ENCODE measurements around the gene NXN. TPM values are rescaled to one million over a fixed set of nuclear protein-coding genes. Genes with fewer than 3 reads are reported as not detected.
A peak's percentile ranks its signal among the peaks of the same experiment; 100 is the strongest.

Gene NXN
- total RNA-seq, 1 donor from 2014 or later, result 177 TPM

- DNase-seq, result no peak
- no peak for TF ChIP-seq CTCF (IDR thresholded peaks at IDR 0.05; ENCODE audit: partially characterized antibody, unreplicated experiment)
- peaks cover 8% of the 10 kb centered on the region for H3K9me3 Mint-ChIP-seq (ENCODE audit: unreplicated experiment)
- H3K27ac Mint-ChIP-seq (ENCODE audit: unreplicated experiment), result no peak overlapping the region
- peaks cover 13% of the 10 kb centered on the region for H3K27me3 Mint-ChIP-seq (ENCODE audit: unreplicated experiment)
- peaks cover 10% of the 10 kb centered on the region for H3K4me1 Mint-ChIP-seq (ENCODE audit: low read depth, unreplicated experiment)
- no peaks in the 10 kb centered on the region for H3K36me3 Mint-ChIP-seq (ENCODE audit: unreplicated experiment)
- no peak overlapping the region for H3K4me3 Mint-ChIP-seq (ENCODE audit: unreplicated experiment)
These were observed 44.5 kb upstream of the NXN start for GRCh38 chr17:1024076-1024475.

DNA sequence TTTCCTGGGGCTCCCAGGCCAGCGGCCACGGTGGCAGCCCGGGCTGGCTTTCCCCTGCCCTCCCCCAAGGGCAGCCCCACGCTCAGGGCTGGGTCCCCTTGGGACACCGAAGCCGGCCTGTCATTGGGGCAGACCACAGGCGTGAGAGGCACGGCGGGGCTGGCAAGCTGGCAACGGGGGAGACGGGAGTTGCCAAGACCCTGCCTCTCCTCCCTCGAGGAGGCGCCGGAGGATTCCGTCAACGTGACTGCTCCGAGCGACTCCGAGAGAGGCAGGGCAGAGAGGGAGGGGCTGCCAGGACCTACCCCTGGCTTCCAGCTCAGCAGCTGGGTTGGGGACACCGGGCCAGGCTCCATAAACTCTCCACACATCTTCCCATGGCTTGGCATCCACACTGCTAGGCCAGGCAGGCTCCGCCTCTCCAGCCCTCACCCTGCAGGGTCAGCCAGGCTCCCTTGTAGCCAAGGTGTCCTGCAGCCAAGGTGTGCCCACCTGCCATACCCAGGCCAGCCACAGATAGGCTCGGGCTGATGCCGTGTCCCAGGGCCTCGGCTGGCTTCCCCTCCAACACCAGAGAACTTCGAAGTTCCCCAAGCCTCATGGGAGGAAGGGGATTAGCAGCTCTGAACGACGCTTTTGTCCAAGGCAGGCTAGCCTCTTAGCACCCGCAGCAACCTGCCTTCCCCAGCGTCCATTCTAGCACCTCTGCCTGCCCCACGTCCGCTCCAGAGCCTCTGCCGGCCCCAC is 42.9 kb upstream of the NXN start:
- H3K4me3 Mint-ChIP-seq (ENCODE audit: unreplicated experiment), result no peak overlapping the region
- peaks cover 6% of the 10 kb centered on the region for H3K9me3 Mint-ChIP-seq (ENCODE audit: unreplicated experiment)
- peaks cover 8% of the 10 kb centered on the region for H3K4me1 Mint-ChIP-seq (ENCODE audit: low read depth, unreplicated experiment)
- TF ChIP-seq CTCF (IDR thresholded peaks at IDR 0.05; ENCODE audit: partially characterized antibody, unreplicated experiment), result no peak
- H3K27me3 Mint-ChIP-seq (ENCODE audit: unreplicated experiment), result peaks cover 11% of the 10 kb centered on the region
- no peak for DNase-seq
- H3K27ac Mint-ChIP-seq (ENCODE audit: unreplicated experiment), result no peak overlapping the region
- no peaks in the 10 kb centered on the region for H3K36me3 Mint-ChIP-seq (ENCODE audit: unreplicated experiment)

GRCh38 chr17:1021147-1021546 is 41.6 kb upstream of the NXN start:
- peaks cover 11% of the 10 kb centered on the region for H3K27me3 Mint-ChIP-seq (ENCODE audit: unreplicated experiment)
- H3K4me3 Mint-ChIP-seq (ENCODE audit: unreplicated experiment), result no peak overlapping the region
- no peaks in the 10 kb centered on the region for H3K36me3 Mint-ChIP-seq (ENCODE audit: unreplicated experiment)
- H3K27ac Mint-ChIP-seq (ENCODE audit: unreplicated experiment), result no peak overlapping the region
- DNase-seq, result no peak
- TF ChIP-seq CTCF (IDR thresholded peaks at IDR 0.05; ENCODE audit: partially characterized antibody, unreplicated experiment), result no peak
- H3K9me3 Mint-ChIP-seq (ENCODE audit: unreplicated experiment), result peaks cover 6% of the 10 kb centered on the region
- peaks cover 8% of the 10 kb centered on the region for H3K4me1 Mint-ChIP-seq (ENCODE audit: low read depth, unreplicated experiment)

DNA sequence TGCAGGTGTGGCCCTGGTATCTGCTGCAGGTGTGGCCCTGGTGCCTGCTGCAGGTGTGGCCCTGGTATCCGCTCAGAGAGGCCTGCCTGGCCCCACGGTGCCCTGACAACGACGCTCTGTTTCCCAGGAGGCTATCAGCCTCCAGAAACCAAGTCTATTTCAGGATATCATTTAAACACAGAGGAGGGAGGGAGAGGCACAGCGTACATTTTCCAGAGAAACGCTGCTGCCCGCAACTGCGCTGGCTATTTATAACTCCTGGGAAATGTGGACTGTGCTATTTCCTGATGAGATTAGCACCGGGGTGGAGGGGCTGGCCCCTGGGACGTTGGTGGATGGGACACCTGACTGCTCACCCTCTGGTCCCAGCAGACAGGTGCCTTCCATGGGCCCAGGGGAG is 39.9 kb upstream of the NXN start:
- peaks cover 8% of the 10 kb centered on the region for H3K4me1 Mint-ChIP-seq (ENCODE audit: low read depth, unreplicated experiment)
- H3K36me3 Mint-ChIP-seq (ENCODE audit: unreplicated experiment), result no peaks in the 10 kb centered on the region
- no peak overlapping the region for H3K4me3 Mint-ChIP-seq (ENCODE audit: unreplicated experiment)
- peak overlapping the region; percentile 3 for H3K27ac Mint-ChIP-seq (ENCODE audit: unreplicated experiment)
- no peak for TF ChIP-seq CTCF (IDR thresholded peaks at IDR 0.05; ENCODE audit: partially characterized antibody, unreplicated experiment)
- peaks cover 7% of the 10 kb centered on the region for H3K27me3 Mint-ChIP-seq (ENCODE audit: unreplicated experiment)
- DNase-seq, result no peak
- H3K9me3 Mint-ChIP-seq (ENCODE audit: unreplicated experiment), result peaks cover 6% of the 10 kb centered on the region

DNA sequence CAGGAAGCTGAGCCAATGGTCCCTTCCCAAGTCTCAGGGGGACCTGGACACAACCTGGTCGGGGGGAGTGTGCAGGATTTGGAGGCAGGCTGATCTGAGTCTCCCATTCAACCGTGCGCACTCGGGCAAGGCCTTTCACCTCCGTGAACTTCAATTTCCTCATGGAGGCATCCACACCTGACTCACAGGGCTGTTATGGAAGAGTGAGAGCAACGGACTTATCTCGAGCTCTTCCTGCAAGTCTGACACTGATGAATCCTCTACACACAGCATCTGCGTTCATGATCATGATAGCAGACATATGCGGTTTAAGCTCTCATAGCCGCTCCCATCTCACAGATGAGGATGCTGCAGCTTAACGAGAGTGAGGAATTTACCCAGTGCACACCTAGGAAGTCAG is 39.0 kb upstream of the NXN start:
- Mint-ChIP-seq H3K9me3 (ENCODE audit: unreplicated experiment) (peaks cover 9% of the 10 kb centered on the region), H3K4me3 (ENCODE audit: unreplicated experiment) (no peak overlapping the region), H3K27me3 (ENCODE audit: unreplicated experiment) (peaks cover 7% of the 10 kb centered on the region), H3K4me1 (ENCODE audit: low read depth, unreplicated experiment) (peaks cover 8% of the 10 kb centered on the region), H3K27ac (ENCODE audit: unreplicated experiment) (no peak overlapping the region), H3K36me3 (ENCODE audit: unreplicated experiment) (no peaks in the 10 kb centered on the region)
- DNase-seq, result no peak
- TF ChIP-seq CTCF (IDR thresholded peaks at IDR 0.05; ENCODE audit: partially characterized antibody, unreplicated experiment), result no peak

All from glutamatergic neuron (in vitro differentiated cells).